GM18519 (cell line): ENCODE data around the gene BRPF1.
A peak's percentile ranks its signal among the peaks of the same experiment; 100 is the strongest.

Source experiments
- ATAC-seq: cut with Tn5 transposase; IDR thresholded peaks from one replicate; pipeline ENCODE4 v1.9.1; 2021; ENCODE audit warnings: mild to moderate bottlenecking, moderate library complexity; ENCODE audit not compliant: unreplicated experiment, low FRiP score

The BRPF1 gene

DNA sequence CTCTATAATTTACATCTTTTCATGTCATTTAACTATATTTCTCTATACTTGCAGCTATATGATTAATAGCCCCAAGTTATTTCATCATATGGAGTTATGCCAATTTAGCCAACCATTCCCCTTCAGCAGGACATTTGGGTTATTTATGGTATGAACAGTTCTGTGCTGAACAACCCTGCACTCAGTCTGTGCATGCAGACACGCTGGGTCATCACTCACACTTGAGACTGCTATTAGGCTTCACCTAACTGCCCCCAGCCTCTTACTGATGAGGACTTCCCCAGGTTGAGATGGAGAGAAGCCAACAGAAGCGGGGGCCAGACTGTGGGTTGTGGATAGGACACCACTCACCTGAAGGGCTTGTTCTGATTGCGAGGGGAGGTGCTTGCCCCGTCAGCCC lies 53.4 kb downstream of the BRPF1 start:
- ATAC-seq: no peak

DNA sequence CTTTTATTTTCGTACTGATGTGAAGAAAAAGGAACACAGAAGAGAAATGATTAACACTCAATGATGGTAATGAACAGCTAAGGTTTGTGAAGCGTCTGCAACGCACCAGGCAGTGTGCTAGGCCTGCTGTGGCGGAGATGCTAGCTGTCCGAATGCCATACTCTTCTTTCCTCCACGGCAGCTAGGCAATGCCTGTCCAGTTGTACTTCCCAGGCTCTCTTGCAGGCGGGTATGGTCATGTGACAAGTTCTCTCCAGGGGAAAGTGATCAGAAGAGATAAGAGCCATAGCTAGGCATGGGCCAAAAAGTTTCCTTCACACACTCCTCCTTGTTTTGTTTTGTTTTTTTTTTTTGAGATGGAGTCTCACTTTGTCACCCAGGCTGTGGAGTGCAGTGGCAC lies 54.1 kb downstream of the BRPF1 start:
- ATAC-seq: no peak

GRCh38 chr3:9786209-9786739 lies 54.7 kb downstream of the BRPF1 start:
- no peak for ATAC-seq

DNA sequence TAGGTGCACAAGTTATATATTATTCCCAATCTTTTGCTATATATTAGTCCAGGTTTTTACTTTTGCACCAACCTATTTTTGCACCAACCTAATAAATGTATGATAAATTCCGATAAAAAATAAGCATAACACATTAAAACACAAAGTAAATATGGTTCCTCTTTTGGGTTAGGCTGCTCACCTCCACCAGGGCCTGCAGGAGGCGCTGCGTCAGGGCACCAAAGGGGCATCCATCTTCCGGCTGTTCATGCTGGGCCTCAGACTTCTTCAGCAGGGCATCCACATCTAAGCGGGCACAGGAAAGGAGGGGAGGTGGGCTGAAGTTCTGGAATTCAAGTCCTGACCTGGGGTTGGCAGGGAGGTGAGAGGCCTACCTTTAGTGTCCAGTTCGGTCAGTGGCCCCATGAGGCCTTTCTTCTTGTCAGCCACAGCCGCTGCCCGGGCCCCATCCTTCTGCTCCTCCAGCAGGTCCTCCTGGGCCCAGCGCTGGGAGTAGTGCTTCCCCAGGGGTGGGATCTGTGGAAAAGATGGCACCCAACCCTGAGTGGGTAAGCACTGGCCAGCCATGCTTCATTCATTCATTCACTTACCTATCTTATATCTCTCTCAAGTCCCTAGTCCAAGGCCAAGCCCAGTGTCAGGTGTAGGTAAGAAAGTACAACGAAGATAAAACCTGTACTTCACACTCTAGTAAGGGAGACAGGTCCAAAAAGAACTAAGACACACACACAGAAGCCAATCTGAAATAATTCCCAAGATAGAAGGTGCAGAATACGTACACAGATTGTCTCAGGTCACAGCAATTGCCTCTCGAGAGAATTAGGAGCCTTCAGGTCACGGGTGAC lies 55.5 kb downstream of the BRPF1 start:
- ATAC-seq: no peak

DNA sequence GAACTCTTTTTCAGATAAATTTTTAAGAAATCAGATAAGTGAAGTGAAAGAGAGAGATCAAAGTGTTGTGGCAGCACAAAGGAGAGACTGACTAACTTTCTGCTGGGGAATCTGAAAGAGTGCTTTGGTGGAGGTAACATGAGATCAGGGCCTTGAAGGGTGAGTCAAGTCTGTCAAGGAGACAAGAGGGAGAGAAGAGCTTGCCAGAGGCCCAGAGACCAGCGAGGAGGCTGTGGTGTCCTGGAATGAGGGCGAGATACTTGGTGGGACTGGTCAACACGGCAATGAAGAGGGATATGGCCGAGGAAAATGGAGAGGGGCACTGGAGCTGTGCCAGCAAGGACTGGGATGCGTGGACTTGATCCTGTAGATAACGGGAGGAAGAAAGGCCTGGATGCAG lies 56.2 kb downstream of the BRPF1 start:
- no peak for ATAC-seq

GRCh38 chr3:9791127-9791526 lies 59.6 kb downstream of the BRPF1 start:
- no peak for ATAC-seq

- ATAC-seq: peak; percentile 7
These were observed 60.4 kb downstream of the BRPF1 start for GRCh38 chr3:9791790-9792404.

DNA sequence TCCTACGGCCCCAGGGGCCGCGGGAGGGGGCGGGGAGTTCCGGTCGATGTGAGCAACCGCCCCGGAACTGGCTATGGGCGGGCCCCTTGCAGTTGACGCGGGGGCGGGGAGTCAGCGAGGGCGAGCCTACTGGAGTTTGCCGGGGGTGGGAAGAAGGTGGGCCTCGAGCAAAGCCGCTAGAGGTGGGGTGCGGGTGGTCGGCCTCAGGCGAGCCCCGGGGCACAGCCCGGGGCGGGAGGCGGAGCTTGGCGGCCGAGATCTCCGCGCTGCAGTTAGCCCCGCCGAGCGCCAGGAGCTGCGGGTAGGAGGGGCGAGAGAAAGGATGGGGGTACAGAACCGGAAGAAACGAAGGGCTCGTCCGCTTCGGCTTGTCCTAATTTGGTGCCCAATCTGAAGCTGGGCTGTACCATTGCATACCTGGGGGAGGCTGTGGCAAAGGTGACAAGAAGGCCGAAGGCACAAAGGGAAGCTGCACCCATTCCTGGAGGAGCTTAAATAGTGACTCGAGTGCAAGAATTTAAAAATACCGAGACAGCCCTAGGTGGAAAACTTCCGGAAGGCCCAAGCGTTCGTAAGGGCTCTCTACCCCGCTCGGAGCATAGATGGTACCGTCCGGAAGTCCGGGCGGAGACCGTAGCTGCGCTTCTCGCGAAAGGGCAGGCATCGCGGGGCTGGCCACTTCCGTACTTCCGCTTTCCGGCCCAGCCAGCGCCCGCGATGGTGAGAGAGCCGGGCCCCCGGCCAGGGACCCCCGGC lies 61.0 kb downstream of the BRPF1 start, which contains the start of the genes ARPC4 and TADA3:
Gene ARPC4 (plus strand): TSS at position 678 of the 756 bp plus-strand sequence. CDS start 40 bp downstream, at position 718.
Gene TADA3 (minus strand): TSS at position 69 of the 756 bp plus-strand sequence. CDS start 1,007 bp downstream, outside the sequence.
- ATAC-seq: peak; percentile 62

DNA sequence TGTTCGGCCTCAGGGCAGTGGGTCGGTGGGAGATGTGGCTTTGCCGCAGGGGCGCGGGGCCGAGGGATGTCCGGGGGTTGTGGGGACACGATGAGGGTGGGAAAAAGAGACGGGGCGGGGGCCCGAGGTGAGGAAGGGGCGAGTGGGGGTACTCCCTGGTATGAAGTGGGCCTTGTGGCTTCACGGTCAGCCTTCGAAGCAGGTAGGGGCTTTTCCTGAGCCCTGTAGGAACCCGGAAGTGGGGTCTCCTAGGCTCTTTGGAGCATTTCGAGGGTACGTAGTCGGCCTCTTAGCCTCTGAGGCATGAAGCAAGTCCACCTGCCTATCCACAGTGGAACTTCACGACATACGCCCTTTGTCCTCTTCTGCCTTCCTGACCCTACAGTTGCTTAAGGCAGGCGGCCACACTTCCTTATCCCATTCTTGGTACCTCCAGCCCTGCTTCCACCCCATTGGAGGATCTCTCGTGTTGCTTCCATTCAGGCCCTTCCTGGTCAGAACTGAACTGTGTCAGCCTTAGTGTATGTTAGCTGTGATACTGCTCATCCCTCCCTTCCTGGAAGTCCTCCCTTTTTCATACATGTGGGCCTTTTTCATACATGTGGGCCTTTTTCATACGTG lies 61.7 kb downstream of the BRPF1 start:
- no peak for ATAC-seq

- ATAC-seq: no peak
These were observed 62.9 kb downstream of the BRPF1 start for GRCh38 chr3:9794400-9794799.

GRCh38 chr3:9795207-9795606 lies 63.7 kb downstream of the BRPF1 start:
- ATAC-seq: no peak

DNA sequence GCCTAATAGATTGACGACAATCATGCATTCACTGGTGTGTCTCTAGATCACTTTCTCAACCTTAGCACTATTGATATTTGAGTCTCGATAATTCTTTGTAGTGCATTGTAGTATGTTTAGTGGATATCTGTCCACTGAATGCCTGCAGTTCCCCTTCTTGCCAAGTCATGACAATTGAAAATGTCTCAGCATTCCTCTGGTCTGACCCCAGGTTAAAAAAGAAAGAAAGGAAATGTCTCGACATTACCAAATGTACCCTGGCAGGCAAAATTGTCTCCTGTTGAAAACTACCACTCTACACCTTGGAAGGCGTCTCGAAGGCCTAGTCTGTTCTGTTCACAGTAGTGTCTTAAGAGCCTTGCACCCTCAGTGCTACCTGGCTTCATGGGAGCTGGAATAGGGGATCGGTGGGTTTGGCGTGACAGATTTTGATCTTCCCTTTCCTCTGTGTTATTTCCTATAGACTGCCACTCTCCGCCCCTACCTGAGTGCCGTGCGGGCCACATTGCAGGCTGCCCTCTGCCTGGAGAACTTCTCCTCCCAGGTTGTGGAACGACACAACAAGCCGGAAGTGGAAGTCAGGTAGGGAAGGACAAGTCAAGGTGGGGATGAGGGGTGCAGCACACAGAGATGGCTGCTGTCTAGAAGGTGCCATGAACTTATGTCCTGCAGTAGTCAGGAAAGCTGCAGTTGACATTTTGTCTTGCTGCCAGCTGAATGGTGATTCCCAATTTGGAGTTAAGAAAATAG lies 65.8 kb downstream of the BRPF1 start:
- ATAC-seq: no peak
